GM23338 (cell line): Measurements from ENCODE around the gene ZFP64. TPM values are rescaled to one million over a fixed set of nuclear protein-coding genes. Genes with fewer than 3 reads are reported as not detected.

Experiments
- ATAC-seq: fragments of 200-7000 bp; cut with Tn5 transposase; 3 replicates; pipeline ENCODE4 v1.9.1; 2020
- DNase-seq: peaks from one replicate; pipeline ENCODE4 v3.0.0-alpha.2; 2015; ENCODE audit warnings: low spot score
- H2AFZ ChIP-seq: fragments of 200-600 bp; sonication (generic); 2 replicates; pipeline ENCODE4 v1.8.0; 2016; ENCODE audit warnings: antibody characterized with exemption, mild to moderate bottlenecking, moderate library complexity
- H3F3A ChIP-seq: fragments of 200-600 bp; sonication (generic); replicated peaks from 2 replicates; pipeline ENCODE4 v1.8.0; 2017; ENCODE audit warnings: antibody characterized with exemption, mixed run types, low read depth
- H3K27ac ChIP-seq: fragments of 200-600 bp; sonication (generic); 2 replicates; pipeline ENCODE4 v1.6.1; 2016; ENCODE audit warnings: low read depth
- H3K27me3 ChIP-seq: fragments of 200-600 bp; sonication (generic); 2 replicates; pipeline ENCODE4 v1.8.0; 2016; ENCODE audit warnings: mild to moderate bottlenecking, mixed run types, moderate library complexity; ENCODE audit not compliant: insufficient read depth
- H3K36me3 ChIP-seq: fragments of 200-600 bp; sonication (generic); 2 replicates; pipeline ENCODE4 v1.8.0; 2016; ENCODE audit warnings: mild to moderate bottlenecking; ENCODE audit not compliant: insufficient read depth
- H3K4me1 ChIP-seq: fragments of 200-600 bp; sonication (generic); 2 replicates; pipeline ENCODE4 v1.8.0; 2016; ENCODE audit warnings: mild to moderate bottlenecking, moderate library complexity; ENCODE audit not compliant: insufficient read depth
- H3K4me2 ChIP-seq: fragments of 200-600 bp; sonication (generic); 2 replicates; pipeline ENCODE4 v1.7.1; 2017; ENCODE audit warnings: mixed run types
- H3K4me3 ChIP-seq: fragments of 200-600 bp; sonication (generic); 2 replicates; pipeline ENCODE4 v1.6.1; 2016; ENCODE audit warnings: mixed run types
- H3K79me2 ChIP-seq: fragments of 200-600 bp; sonication (generic); replicated peaks from 2 replicates; pipeline ENCODE4 v1.8.0; 2017; ENCODE audit warnings: mild to moderate bottlenecking; ENCODE audit not compliant: insufficient read depth
- H3K9me2 ChIP-seq: fragments of 200-600 bp; sonication (generic); 2 replicates; pipeline ENCODE4 v1.8.0; 2017; ENCODE audit not compliant: insufficient read depth
- H4K20me1 ChIP-seq: fragments of 200-600 bp; sonication (generic); replicated peaks from 2 replicates; pipeline ENCODE4 v1.8.0; 2017; ENCODE audit warnings: mild to moderate bottlenecking; ENCODE audit not compliant: insufficient read depth
- H3K27ac Mint-ChIP-seq: 2 replicates; pipeline ENCODE4 v1.8.0; 2020; ENCODE audit warnings: inconsistent platforms, mild to moderate bottlenecking, moderate library complexity, mixed read lengths
- H3K27me3 Mint-ChIP-seq: 3 replicates; pipeline ENCODE4 v1.8.0; 2022; ENCODE audit warnings: low read depth, mild to moderate bottlenecking, moderate library complexity, mixed read lengths, inconsistent platforms; ENCODE audit not compliant: insufficient read depth, poor library complexity
- H3K36me3 Mint-ChIP-seq: 3 replicates; pipeline ENCODE4 v1.8.0; 2021; ENCODE audit warnings: low read depth, mild to moderate bottlenecking, inconsistent platforms, moderate library complexity, mixed read lengths
- H3K4me1 Mint-ChIP-seq: 3 replicates; pipeline ENCODE4 v1.8.0; 2020; ENCODE audit warnings: mild to moderate bottlenecking, inconsistent platforms, mixed read lengths
- H3K4me3 Mint-ChIP-seq: 3 replicates; pipeline ENCODE4 v1.8.0; 2021; ENCODE audit warnings: moderate library complexity, mild to moderate bottlenecking, inconsistent platforms, mixed read lengths
- H3K9me3 Mint-ChIP-seq: 3 replicates; pipeline ENCODE4 v1.8.0; 2020; ENCODE audit warnings: moderate library complexity, mild to moderate bottlenecking, inconsistent platforms, mixed read lengths
- ETS1 ChIP-seq: IDR thresholded peaks from 2 replicates; pipeline ENCODE4 v1.6.1; 2016; ENCODE audit warnings: antibody characterized with exemption
- EZH2 ChIP-seq: fragments of 200-600 bp; sonication (generic); IDR thresholded peaks from one replicate; pipeline ENCODE4 v1.8.0; 2017; ENCODE audit warnings: antibody characterized with exemption, mild to moderate bottlenecking, low read depth; ENCODE audit not compliant: unreplicated experiment
- POLR2AphosphoS5 ChIP-seq: IDR thresholded peaks from 2 replicates; pipeline ENCODE4 v1.6.1; 2016; ENCODE audit warnings: antibody characterized with exemption, low read depth
- REST ChIP-seq: IDR thresholded peaks from one replicate; pipeline ENCODE4 v1.6.1; 2018; ENCODE audit warnings: antibody characterized with exemption; ENCODE audit not compliant: unreplicated experiment
- ZNF114 ChIP-seq: fragments of 250-450 bp; sonication (Bioruptor Pico); IDR thresholded peaks from 2 replicates; pipeline ENCODE4 v1.5.0; 2020; ENCODE audit warnings: mild to moderate bottlenecking, moderate library complexity
- ZNF331 ChIP-seq: fragments of 250-450 bp; sonication (Bioruptor Pico); IDR thresholded peaks from 2 replicates; pipeline ENCODE4 v1.5.0; 2020; ENCODE audit warnings: low read depth, mild to moderate bottlenecking, moderate library complexity
- polyA plus RNA-seq: library from polyadenylated mRNA; unstranded; fragments of >200 nt; fragmentation: Nextera tagmentation; extraction: Ambion mirVana; gene quantifications from 2 replicates; pipeline ENCODE4 v1.2.1, GENCODE V29; 2016
- total RNA-seq: library from RNA; depleted of rRNA; stranded (reverse); fragments of >200 nt; shearing (Covaris generic); gene quantifications from 2 replicates; pipeline ENCODE4 v1.2.3, GENCODE V29; 2014
- TF ChIP-seq, protein P1 (sequence below): fragments of 250-450 bp; sonication (Bioruptor Pico); IDR thresholded peaks from 2 replicates; pipeline ENCODE4 v1.5.0; 2020; ENCODE audit warnings: mild to moderate bottlenecking, moderate library complexity

ZFP64 gene
- total and polyA plus RNA-seq, 2 experiments from 2014 or later: 9.6 to 30.4 TPM

- Histone ChIP-seq H3K9me2 (no peaks in the 10 kb centered on the region), H4K20me1 (no peaks in the 10 kb centered on the region), H3K4me2 (no peak overlapping the region), H3K4me1 (no peaks in the 10 kb centered on the region), H3K79me2 (no peaks in the 10 kb centered on the region), H3K4me3 (no peak overlapping the region), H2AFZ (no peak overlapping the region), H3F3A (no peaks in the 10 kb centered on the region), H3K27ac (no peak overlapping the region), H3K27me3 (no peaks in the 10 kb centered on the region), H3K36me3 (peaks cover 5% of the 10 kb centered on the region)
- no peak overlapping the region for H3K27ac Mint-ChIP-seq
- H3K4me1 Mint-ChIP-seq: no peaks in the 10 kb centered on the region
- TF ChIP-seq POLR2AphosphoS5: no peak
- TF ChIP-seq ZNF114 (CRISPR knock-in tag): no peak
- TF ChIP-seq, protein P1, sequence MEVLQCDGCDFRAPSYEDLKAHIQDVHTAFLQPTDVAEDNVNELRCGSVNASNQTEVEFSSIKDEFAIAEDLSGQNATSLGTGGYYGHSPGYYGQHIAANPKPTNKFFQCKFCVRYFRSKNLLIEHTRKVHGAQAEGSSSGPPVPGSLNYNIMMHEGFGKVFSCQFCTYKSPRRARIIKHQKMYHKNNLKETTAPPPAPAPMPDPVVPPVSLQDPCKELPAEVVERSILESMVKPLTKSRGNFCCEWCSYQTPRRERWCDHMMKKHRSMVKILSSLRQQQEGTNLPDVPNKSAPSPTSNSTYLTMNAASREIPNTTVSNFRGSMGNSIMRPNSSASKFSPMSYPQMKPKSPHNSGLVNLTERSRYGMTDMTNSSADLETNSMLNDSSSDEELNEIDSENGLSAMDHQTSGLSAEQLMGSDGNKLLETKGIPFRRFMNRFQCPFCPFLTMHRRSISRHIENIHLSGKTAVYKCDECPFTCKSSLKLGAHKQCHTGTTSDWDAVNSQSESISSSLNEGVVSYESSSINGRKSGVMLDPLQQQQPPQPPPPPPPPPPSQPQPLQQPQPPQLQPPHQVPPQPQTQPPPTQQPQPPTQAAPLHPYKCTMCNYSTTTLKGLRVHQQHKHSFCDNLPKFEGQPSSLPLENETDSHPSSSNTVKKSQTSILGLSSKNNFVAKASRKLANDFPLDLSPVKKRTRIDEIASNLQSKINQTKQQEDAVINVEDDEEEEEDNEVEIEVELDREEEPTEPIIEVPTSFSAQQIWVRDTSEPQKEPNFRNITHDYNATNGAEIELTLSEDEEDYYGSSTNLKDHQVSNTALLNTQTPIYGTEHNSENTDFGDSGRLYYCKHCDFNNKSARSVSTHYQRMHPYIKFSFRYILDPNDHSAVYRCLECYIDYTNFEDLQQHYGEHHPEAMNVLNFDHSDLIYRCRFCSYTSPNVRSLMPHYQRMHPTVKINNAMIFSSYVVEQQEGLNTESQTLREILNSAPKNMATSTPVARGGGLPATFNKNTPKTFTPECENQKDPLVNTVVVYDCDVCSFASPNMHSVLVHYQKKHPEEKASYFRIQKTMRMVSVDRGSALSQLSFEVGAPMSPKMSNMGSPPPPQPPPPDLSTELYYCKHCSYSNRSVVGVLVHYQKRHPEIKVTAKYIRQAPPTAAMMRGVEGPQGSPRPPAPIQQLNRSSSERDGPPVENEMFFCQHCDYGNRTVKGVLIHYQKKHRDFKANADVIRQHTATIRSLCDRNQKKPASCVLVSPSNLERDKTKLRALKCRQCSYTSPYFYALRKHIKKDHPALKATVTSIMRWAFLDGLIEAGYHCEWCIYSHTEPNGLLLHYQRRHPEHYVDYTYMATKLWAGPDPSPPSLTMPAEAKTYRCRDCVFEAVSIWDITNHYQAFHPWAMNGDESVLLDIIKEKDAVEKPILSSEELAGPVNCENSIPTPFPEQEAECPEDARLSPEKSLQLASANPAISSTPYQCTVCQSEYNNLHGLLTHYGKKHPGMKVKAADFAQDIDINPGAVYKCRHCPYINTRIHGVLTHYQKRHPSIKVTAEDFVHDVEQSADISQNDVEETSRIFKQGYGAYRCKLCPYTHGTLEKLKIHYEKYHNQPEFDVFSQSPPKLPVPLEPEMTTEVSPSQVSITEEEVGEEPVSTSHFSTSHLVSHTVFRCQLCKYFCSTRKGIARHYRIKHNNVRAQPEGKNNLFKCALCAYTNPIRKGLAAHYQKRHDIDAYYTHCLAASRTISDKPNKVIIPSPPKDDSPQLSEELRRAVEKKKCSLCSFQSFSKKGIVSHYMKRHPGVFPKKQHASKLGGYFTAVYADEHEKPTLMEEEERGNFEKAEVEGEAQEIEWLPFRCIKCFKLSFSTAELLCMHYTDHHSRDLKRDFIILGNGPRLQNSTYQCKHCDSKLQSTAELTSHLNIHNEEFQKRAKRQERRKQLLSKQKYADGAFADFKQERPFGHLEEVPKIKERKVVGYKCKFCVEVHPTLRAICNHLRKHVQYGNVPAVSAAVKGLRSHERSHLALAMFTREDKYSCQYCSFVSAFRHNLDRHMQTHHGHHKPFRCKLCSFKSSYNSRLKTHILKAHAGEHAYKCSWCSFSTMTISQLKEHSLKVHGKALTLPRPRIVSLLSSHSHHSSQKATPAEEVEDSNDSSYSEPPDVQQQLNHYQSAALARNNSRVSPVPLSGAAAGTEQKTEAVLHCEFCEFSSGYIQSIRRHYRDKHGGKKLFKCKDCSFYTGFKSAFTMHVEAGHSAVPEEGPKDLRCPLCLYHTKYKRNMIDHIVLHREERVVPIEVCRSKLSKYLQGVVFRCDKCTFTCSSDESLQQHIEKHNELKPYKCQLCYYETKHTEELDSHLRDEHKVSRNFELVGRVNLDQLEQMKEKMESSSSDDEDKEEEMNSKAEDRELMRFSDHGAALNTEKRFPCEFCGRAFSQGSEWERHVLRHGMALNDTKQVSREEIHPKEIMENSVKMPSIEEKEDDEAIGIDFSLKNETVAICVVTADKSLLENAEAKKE (CRISPR knock-in tag): no peak
- TF ChIP-seq ETS1: no peak
- no peak for ATAC-seq
- H3K36me3 Mint-ChIP-seq: peaks cover 28% of the 10 kb centered on the region
- DNase-seq: no peak
- no peak overlapping the region for H3K4me3 Mint-ChIP-seq
- peaks cover 10% of the 10 kb centered on the region for H3K9me3 Mint-ChIP-seq
- H3K27me3 Mint-ChIP-seq: no peaks in the 10 kb centered on the region
Measured at GRCh38 chr20:52152921-52153320, 38.7 kb downstream of the ZFP64 start.

- DNase-seq (no peak), ATAC-seq (no peak)
- Mint-ChIP-seq H3K27me3 (peaks cover 1% of the 10 kb centered on the region), H3K9me3 (peaks cover 7% of the 10 kb centered on the region; the same call in 2 of the 3 replicates), H3K4me1 (no peaks in the 10 kb centered on the region), H3K27ac (no peak overlapping the region), H3K36me3 (peaks cover 23% of the 10 kb centered on the region), H3K4me3 (no peak overlapping the region)
- H3F3A ChIP-seq: no peaks in the 10 kb centered on the region
- H3K4me3 ChIP-seq: no peak overlapping the region
- H2AFZ ChIP-seq: no peak overlapping the region
- H3K36me3 ChIP-seq: peaks cover 5% of the 10 kb centered on the region
- H3K4me1 ChIP-seq: no peaks in the 10 kb centered on the region
- H4K20me1 ChIP-seq: no peaks in the 10 kb centered on the region
- no peaks in the 10 kb centered on the region for H3K27me3 ChIP-seq
- no peak overlapping the region for H3K4me2 ChIP-seq
- H3K79me2 ChIP-seq: no peaks in the 10 kb centered on the region
- no peaks in the 10 kb centered on the region for H3K9me2 ChIP-seq
- H3K27ac ChIP-seq: no peak overlapping the region
- TF ChIP-seq REST (no peak), POLR2AphosphoS5 (no peak), EZH2 (no peak), ZNF331 (CRISPR knock-in tag) (no peak)
Measured at GRCh38 chr20:52152416-52152815, 39.2 kb downstream of the ZFP64 start.
